H1 (cell line): ENCODE results near the gene TTC9. TPM values are rescaled to one million over a fixed set of nuclear protein-coding genes. Genes with fewer than 3 reads are reported as not detected.

Source experiments
- CTCF ChIA-PET: fragments of 300-600 bp; sonication (Branson Sonifier 250); formaldehyde crosslinking; loops from one replicate; lab custom pipeline; 2021; ENCODE audit not compliant: partially characterized antibody; lab: Charles Lee
- POLR2A ChIA-PET: fragments of 300-600 bp; sonication (Branson Sonifier 250); formaldehyde crosslinking; loops from one replicate; lab custom pipeline; 2021; ENCODE audit warnings: inconsistent platforms; ENCODE audit not compliant: partially characterized antibody; lab: Charles Lee
- DNase-seq, 2 experiments: peaks; one replicate each; pipeline versions ENCODE4 v3.0.0 to v3.0.0-alpha.2; 2010 to 2022; ENCODE audit warnings: low spot score in 2 of 2, low read depth in 1 of 2, mixed read lengths in 1 of 2
- FAIRE-seq: peaks from 2 replicates; lab custom pipeline; 2011; peaks lifted over from hg19 to GRCh38; lab: Jason Lieb, UNC
- H2AFZ ChIP-seq: 2 replicates; pipeline ENCODE4 v1.8.1; 2012; ENCODE audit warnings: low read length, inconsistent platforms
- H2AK5ac ChIP-seq: 2 replicates; pipeline ENCODE4 v1.6.1; 2013; ENCODE audit warnings: low read depth, low read length
- H2BK120ac ChIP-seq: replicated peaks from 2 replicates; pipeline ENCODE3; 2013; ENCODE audit warnings: low read depth, low read length, inconsistent platforms
- H2BK12ac ChIP-seq: 2 replicates; pipeline ENCODE4 v1.6.1; 2013; ENCODE audit warnings: low read depth, low read length
- H2BK15ac ChIP-seq: 2 replicates; pipeline ENCODE4 v1.6.1; 2013; ENCODE audit warnings: low read length
- H2BK20ac ChIP-seq: 2 replicates; pipeline ENCODE4 v1.6.1; 2013; ENCODE audit warnings: low read length
- H2BK5ac ChIP-seq: 2 replicates; pipeline ENCODE4 v1.6.1; 2013; ENCODE audit warnings: low read depth, low read length
- H3K14ac ChIP-seq: 2 replicates; pipeline ENCODE4 v1.6.1; 2013; ENCODE audit warnings: inconsistent platforms; ENCODE audit not compliant: insufficient read length
- H3K18ac ChIP-seq: 2 replicates; pipeline ENCODE4 v1.6.1; 2013; ENCODE audit warnings: low read length; ENCODE audit errors: extremely low read depth
- H3K23ac ChIP-seq: 2 replicates; pipeline ENCODE4 v1.6.1; 2013; ENCODE audit warnings: inconsistent platforms; ENCODE audit not compliant: insufficient read length
- H3K23me2 ChIP-seq: 2 replicates; pipeline ENCODE4 v1.6.1; 2013; ENCODE audit warnings: low read depth, low read length
- H3K27ac ChIP-seq: 2 replicates; pipeline ENCODE4 v1.6.1; 2011; ENCODE audit warnings: low read depth, low read length, inconsistent platforms
- H3K27me3 ChIP-seq, 4 experiments: replicated peaks in 1 of 4; 1 replicate in 1 of 4; 2 replicates in 3 of 4; pipeline versions ENCODE4 v1.6.1 to v1.8.1; 2011 to 2013; ENCODE audit warnings: low read length in 3 of 4, mild to moderate bottlenecking in 3 of 4, inconsistent platforms in 2 of 4, mixed read lengths in 2 of 4, moderate library complexity in 1 of 4; ENCODE audit not compliant: control insufficient read depth in 3 of 4, insufficient read depth in 3 of 4; ENCODE audit errors: extremely low read depth in 1 of 4
- H3K36me3 ChIP-seq, 4 experiments: 2 replicates each; pipeline versions ENCODE4 v1.6.1 to v1.8.1; 2011 to 2013; ENCODE audit warnings: mild to moderate bottlenecking in 4 of 4, low read length in 3 of 4, moderate library complexity in 2 of 4, control low read depth in 1 of 4, inconsistent platforms in 1 of 4; ENCODE audit not compliant: insufficient read depth in 4 of 4, control insufficient read depth in 2 of 4
- H3K4ac ChIP-seq: replicated peaks from 2 replicates; pipeline ENCODE3; 2013; ENCODE audit warnings: low read length, low read depth, mixed read lengths, inconsistent platforms; ENCODE audit not compliant: insufficient read length
- H3K4me1 ChIP-seq, 4 experiments: replicated peaks in 1 of 4; 1 replicate in 1 of 4; 2 replicates in 3 of 4; pipeline versions ENCODE4 v1.6.1 to v1.8.1; 2011 to 2013; ENCODE audit warnings: low read length in 3 of 4, inconsistent platforms in 2 of 4, mixed read lengths in 1 of 4; ENCODE audit not compliant: insufficient read depth in 4 of 4, control insufficient read depth in 3 of 4
- H3K4me2 ChIP-seq, 2 experiments: 2 replicates each; pipeline versions ENCODE4 v1.6.1 to v1.8.1; 2011 to 2013; ENCODE audit warnings: low read depth in 2 of 2, low read length in 2 of 2, control low read depth in 1 of 2, inconsistent platforms in 1 of 2, mild to moderate bottlenecking in 1 of 2; ENCODE audit not compliant: insufficient read depth in 1 of 2
- H3K4me3 ChIP-seq, 4 experiments: fragments of 200-600, 300-600 bp in 1 of 4; sonication (generic), shearing (Covaris generic), sonication (Bioruptor Twin) in 1 of 4; 2 replicates each; pipeline versions ENCODE4 v1.5.1 to v1.8.1; 2011 to 2016; ENCODE audit warnings: low read length in 4 of 4, low read depth in 3 of 4, control low read depth in 2 of 4, inconsistent platforms in 2 of 4, mild to moderate bottlenecking in 2 of 4, mixed read lengths in 1 of 4, moderate library complexity in 1 of 4; ENCODE audit not compliant: insufficient read depth in 2 of 4; ENCODE audit errors: extremely low read depth in 1 of 4
- H3K56ac ChIP-seq: replicated peaks from 2 replicates; pipeline ENCODE3; 2013; ENCODE audit warnings: low read depth, mild to moderate bottlenecking, mixed read lengths, low read length, inconsistent platforms; ENCODE audit not compliant: insufficient read length
- H3K79me1 ChIP-seq: 2 replicates; pipeline ENCODE4 v1.6.1; 2013; ENCODE audit warnings: low read depth, low read length, control low read depth
- H3K79me2 ChIP-seq, 2 experiments: 2 replicates each; pipeline versions ENCODE4 v1.6.1 to v1.8.1; 2012 to 2013; ENCODE audit warnings: low read length in 2 of 2, mild to moderate bottlenecking in 2 of 2, inconsistent platforms in 1 of 2; ENCODE audit not compliant: insufficient read depth in 2 of 2, control insufficient read depth in 1 of 2
- H3K9ac ChIP-seq, 4 experiments: replicated peaks in 1 of 4; 1 replicate in 1 of 4; 2 replicates in 3 of 4; pipeline versions ENCODE4 v1.6.1 to v1.8.1; 2011 to 2013; ENCODE audit warnings: low read depth in 3 of 4, low read length in 3 of 4, control low read depth in 2 of 4, mild to moderate bottlenecking in 2 of 4, moderate library complexity in 2 of 4, inconsistent platforms in 1 of 4; ENCODE audit errors: extremely low read depth in 1 of 4
- H3K9me3 ChIP-seq, 2 experiments: 2 replicates each; pipeline versions ENCODE4 v1.6.1 to v1.8.1; 2012 to 2013; ENCODE audit warnings: mild to moderate bottlenecking in 2 of 2, moderate library complexity in 2 of 2, control low read depth in 1 of 2, inconsistent platforms in 1 of 2, low read depth in 1 of 2, low read length in 1 of 2, mixed read lengths in 1 of 2; ENCODE audit not compliant: insufficient read depth in 2 of 2
- H4K20me1 ChIP-seq, 2 experiments: replicated peaks in 1 of 2; 2 replicates each; pipeline versions ENCODE3 to v1.8.1; 2011 to 2013; ENCODE audit warnings: inconsistent platforms in 2 of 2, low read length in 2 of 2, mild to moderate bottlenecking in 1 of 2; ENCODE audit not compliant: insufficient read depth in 2 of 2, control insufficient read depth in 1 of 2
- H4K5ac ChIP-seq: 2 replicates; pipeline ENCODE4 v1.6.1; 2013; ENCODE audit warnings: low read length, low read depth, mixed read lengths, inconsistent platforms; ENCODE audit not compliant: insufficient read length
- H4K8ac ChIP-seq: 2 replicates; pipeline ENCODE4 v1.8.0; 2013; ENCODE audit warnings: mild to moderate bottlenecking, moderate library complexity, low read length, inconsistent platforms; ENCODE audit not compliant: insufficient read depth; ENCODE audit errors: extremely low read depth
- H4K91ac ChIP-seq: replicated peaks from 2 replicates; pipeline ENCODE3; 2013; ENCODE audit warnings: low read length, mixed read lengths, inconsistent platforms; ENCODE audit not compliant: insufficient read length
- BRCA1 ChIP-seq: IDR thresholded peaks from 2 replicates; pipeline ENCODE4 v1.6.1; 2012; ENCODE audit warnings: low read depth, low read length, improper control_type of control experiment
- CTCF ChIP-seq, 3 experiments: IDR thresholded peaks; 1 replicate in 2 of 3; 2 replicates in 1 of 3; pipeline versions ENCODE4 v1.5.1 to v1.6.1; 2011; ENCODE audit warnings: low read length in 3 of 3, mild to moderate bottlenecking in 3 of 3, inconsistent platforms in 2 of 3, low read depth in 1 of 3, moderate library complexity in 1 of 3; ENCODE audit not compliant: insufficient read depth in 1 of 3; ENCODE audit errors: control extremely low read depth in 1 of 3
- RAD21 ChIP-seq, 2 experiments: IDR thresholded peaks in 1 of 2; conservative IDR thresholded peaks in 1 of 2; 2 replicates each; pipeline ENCODE4 v1.6.1; 2011; ENCODE audit warnings: low read depth in 2 of 2, low read length in 2 of 2, improper control_type of control experiment in 1 of 2, inconsistent platforms in 1 of 2, mild to moderate bottlenecking in 1 of 2, moderate library complexity in 1 of 2
- RFX5 ChIP-seq: IDR thresholded peaks from 2 replicates; pipeline ENCODE4 v1.6.1; 2011; ENCODE audit warnings: low read depth, low read length, improper control_type of control experiment, borderline replicate concordance
- WGBS, 2 experiments: shearing (Covaris generic) in 1 of 2; methylation state at CpG; one replicate each; pipeline versions ENCODE4 v1.1.6 to v1.1.7; 2013 to 2015; ENCODE audit warnings: low lambda C conversion rate in 2 of 2, mixed read lengths in 2 of 2, inconsistent platforms in 1 of 2, low coverage in 1 of 2, missing lambda C conversion rate in 1 of 2; ENCODE audit not compliant: insufficient replicate concordance in 2 of 2, insufficient coverage in 1 of 2, insufficient read length in 1 of 2; ENCODE audit errors: extremely low coverage in 1 of 2, missing lambda C conversion rate in 1 of 2; 5-methylcytosine and 5-hydroxymethylcytosine counted together
- polyA plus RNA-seq, 7 experiments: library from polyadenylated mRNA; depleted of rRNA in 3 of 7; stranded (reverse) in 5 of 7; unstranded in 2 of 7; fragments of >200 nt in 5 of 7; fragments of 200-250 nt in 2 of 7; gene quantifications; 1 replicate in 5 of 7; 2 replicates in 1 of 7; 4 replicates in 1 of 7; pipeline versions ENCODE4 v1.2.1 to v1.2.3, GENCODE V29; 2011 to 2013; ENCODE audit warnings: missing spikeins in 2 of 7, mixed read lengths in 2 of 7
- total RNA-seq: library from RNA; stranded (reverse); fragmentation: NEBNext Ultra II Directional; extraction: Animal tissue kit (Norgen Biotek cat#: 25700); gene quantifications from 2 replicates; pipeline ENCODE4 v1.2.1, GENCODE V29; 2021

Gene TTC9
- total and polyA plus RNA-seq, 2 of the 8 experiments (the other 6 are each of a cell fraction or from before 2014, with no cell fraction given): 21.0 to 29.5 TPM

- Histone ChIP-seq H2BK12ac (no peak overlapping the region), H2AFZ (no peak overlapping the region), H3K4me1 (peaks cover 0 to 3% (median 1%) of the 10 kb centered on the region in 4 experiments; a peak in 4 of 7 replicates), H3K9me3 (no peaks in the 10 kb centered on the region), H2AK5ac (no peak overlapping the region), H3K18ac (no peak overlapping the region), H2BK20ac (no peak overlapping the region), H3K4me2 (no peak overlapping the region), H3K4me3 (no peak overlapping the region), H3K27me3 (no peaks in the 10 kb centered on the region), H2BK15ac (no peak overlapping the region), H3K14ac (no peak overlapping the region), H3K36me3 (peaks cover 14 to 48% (median 36%) of the 10 kb centered on the region in 4 experiments)
- CTCF ChIA-PET: interaction anchor here (1.1 to 1.3 kb wide), 4 partner anchors 9 to 360 kb away, joined by 4 to 6 read pairs (median 4); no protein-coding TSS in a partner anchor
- FAIRE-seq: no peak
- no peak for DNase-seq
- TF ChIP-seq BRCA1 (no peak), CTCF (IDR thresholded peaks at IDR 0.05; ENCODE audit: control extremely low read depth in 1 of 3, insufficient read depth in 1 of 3, low read depth in 1 of 3, low read length in 3 of 3) (peak in 2 of 3 experiments; percentile 21 to 42; a peak in 2 of 4 replicates), RFX5 (no peak), RAD21 (IDR thresholded peaks at IDR 0.05 in 1 of 2, conservative IDR thresholded peaks at IDR 0.05 in 1 of 2; ENCODE audit: low read depth in 2 of 2, low read length in 2 of 2) (0 out of 4 replicates have a peak, but pooled peaks of 1 of the 2 experiments have one; percentile 10)
- TF ChIP-seq, all 59 proteins: peak for 2
- Histone ChIP-seq H4K5ac (no peak overlapping the region), H3K9ac (no peak overlapping the region), H3K56ac (no peak overlapping the region), H3K23ac (no peak overlapping the region), H2BK5ac (no peak overlapping the region), H3K27ac (no peak overlapping the region), H4K20me1 (peaks cover 0 to 2% of the 10 kb centered on the region in 2 experiments), H2BK120ac (no peak overlapping the region), H3K79me2 (peaks cover 17 to 69% of the 10 kb centered on the region in 2 experiments), H3K4ac (no peak overlapping the region), H4K8ac (no peak overlapping the region), H4K91ac (no peak overlapping the region), H3K79me1 (peaks cover 5% of the 10 kb centered on the region; the same call in 1 of the 2 replicates), H3K23me2 (peaks cover 2% of the 10 kb centered on the region; the same call in 1 of the 2 replicates)
- POLR2A ChIA-PET: interaction anchor here (0.7 to 1.1 kb wide), 3 partner anchors 13 to 228 kb away, joined by 3 to 4 read pairs (median 3); no protein-coding TSS in a partner anchor
- 94% methylated on average over 9 of the region's 9 CpGs; no CpG with 5 or more reads in 1 of the 2 experiments for WGBS, 2 experiments
These were observed 46.1 kb upstream of the TTC9 start for GRCh38 chr14:70595443-70596185.
